ENCODE results near the gene CFHR2.

Gene CFHR2

GRCh38 chr1:197003132-197003531 is 59.6 kb downstream of the CFHR2 start:
- DNase-seq, result no peak

DNA sequence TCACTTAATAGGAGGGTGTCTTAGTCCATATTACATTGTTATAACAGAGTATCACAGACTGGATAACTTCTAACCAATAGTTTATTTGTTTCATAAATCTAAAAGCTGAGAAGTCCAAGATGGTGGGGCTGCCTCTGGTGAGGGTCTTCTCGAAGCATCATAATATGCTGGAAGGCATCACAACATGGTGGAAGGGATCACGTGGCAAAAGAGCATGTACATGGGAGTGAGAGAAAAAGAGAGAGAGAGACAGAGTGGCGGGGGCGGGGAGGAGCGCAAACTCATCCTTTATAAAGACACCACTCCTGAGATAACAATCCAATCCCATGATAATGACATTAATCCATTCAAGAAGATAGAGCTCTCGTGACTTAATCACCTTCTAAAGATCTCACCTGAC is 65.3 kb downstream of the CFHR2 start:
- DNase-seq, result no peak
